CD4-positive, alpha-beta T cell treated with Interleukin-17A for 1 hour (primary cell): ENCODE measurements around the gene FCHSD2.
"Not testable (repeated sequence)": the region's sequence is repeated elsewhere in the genome, so short reads cannot be mapped to it uniquely, and the experiment has no call there.

Experiments
- DNase-seq: peaks from one replicate; pipeline ENCODE4 v3.0.0-alpha.2; 2020

FCHSD2 gene

DNA sequence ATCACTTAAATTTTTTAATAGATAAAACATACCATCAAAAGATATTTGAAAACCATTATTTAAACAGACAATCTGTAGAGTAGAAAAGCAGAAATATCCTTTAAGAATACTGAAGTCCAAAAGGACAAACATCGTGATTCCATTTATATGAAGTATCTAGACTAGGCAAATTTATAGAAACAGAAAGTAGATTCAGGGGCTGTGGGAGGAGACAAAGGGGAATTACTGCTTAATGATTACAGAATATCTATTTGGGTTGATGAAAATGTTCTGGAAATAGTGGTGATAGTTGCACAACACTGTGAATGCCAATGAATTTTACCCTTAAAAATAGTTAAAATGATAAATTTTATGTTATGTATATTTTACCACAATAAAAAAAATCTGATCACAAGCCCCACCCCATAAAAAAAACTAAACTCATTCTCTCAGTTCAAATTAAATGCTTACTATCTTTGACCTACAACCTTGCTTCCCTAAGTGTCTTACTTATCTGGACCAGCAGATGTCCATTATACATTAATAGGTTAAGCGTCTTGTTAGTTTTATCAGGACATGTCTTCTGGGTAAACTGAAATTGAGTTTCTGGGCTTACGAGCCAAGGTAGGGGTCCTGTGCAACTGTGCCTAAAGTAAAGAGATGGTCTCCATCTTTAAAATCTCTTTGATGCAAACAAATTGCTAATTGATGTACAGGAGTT lies 86.3 kb downstream of the FCHSD2 start:
- DNase-seq, result no peak

DNA sequence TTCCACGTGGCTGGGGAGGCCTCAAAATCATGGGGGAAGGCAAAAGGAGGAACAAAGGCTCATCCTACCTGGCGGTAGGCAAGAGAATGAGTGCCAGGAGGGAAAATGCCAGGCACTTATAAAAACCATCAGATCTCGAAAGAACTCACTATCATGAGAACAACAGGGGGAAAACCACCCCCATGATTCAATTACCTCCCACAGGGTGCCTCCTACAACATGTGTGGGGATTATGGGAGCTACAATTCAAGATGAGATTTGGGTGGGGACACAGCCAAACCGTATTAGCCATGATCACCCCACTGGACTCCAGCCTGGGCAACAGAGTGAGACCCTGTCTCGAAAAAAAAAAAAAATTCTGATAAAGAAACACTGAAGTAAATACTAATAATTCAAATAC lies 87.1 kb downstream of the FCHSD2 start:
- DNase-seq, result no peak

DNA sequence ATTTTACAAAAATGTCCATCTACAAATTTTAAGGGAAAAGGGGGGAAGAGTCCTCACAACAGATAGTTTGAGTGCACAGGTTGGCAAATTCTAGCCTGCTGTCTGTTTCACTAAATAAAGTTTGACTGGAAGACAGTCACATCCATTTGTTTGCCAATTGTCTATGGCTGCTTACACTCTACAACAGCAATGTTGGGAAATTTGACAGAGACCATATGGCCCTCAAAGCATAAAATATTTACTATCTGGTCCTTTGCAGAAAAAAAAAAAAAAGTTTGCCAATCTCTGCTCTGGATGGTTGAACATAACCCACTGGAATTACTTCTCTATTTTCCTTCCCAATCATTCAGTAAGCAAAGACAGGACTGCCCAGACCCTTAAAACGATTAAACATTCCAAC lies 88.2 kb downstream of the FCHSD2 start:
- no peak for DNase-seq

DNA sequence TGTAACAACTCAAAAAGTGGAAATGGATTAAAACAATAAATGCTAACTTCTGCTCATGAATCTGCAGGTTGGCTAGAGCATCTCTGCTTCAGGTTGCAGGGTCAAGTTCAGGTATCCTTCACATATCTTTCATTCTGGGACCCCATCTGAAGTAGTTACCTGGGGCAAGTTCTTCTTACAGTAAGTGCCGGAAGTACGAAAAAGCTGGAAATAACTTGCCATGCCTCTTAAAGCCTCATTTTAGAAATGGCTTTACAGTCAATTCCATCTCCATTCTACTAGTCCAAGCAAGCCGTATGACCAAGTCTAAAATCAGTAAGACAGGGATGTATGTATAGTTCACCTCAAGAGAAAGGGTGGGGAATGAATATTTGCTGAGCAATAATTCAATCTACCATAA lies 93.7 kb downstream of the FCHSD2 start:
- no peak for DNase-seq

DNA sequence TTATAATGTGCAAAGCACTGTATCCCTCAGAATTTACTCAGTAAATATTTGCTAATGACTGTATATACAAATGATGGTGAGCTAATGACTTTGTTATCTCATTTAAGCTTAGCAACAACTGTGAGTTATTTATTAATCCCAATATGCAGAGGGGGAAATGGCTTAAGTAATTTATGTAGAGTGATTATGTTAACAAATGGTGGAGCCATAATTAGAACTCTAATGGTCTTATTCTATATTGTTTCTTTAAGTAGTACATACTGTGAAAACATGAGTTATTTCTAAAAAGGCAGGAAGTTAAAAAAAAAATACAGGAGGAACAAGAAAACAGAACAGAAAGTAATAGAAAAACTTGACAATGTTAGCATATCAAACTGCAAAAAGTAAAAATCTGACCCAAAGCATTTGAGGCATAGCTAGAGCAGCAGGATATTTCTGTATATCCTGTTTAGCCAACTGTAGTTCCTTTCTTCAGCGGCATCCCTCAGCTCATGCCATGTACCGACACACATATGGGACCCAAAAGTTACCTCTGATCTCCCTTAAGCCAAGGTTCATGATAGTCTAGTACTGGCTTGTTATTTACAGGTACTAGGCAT lies 94.2 kb downstream of the FCHSD2 start:
- DNase-seq, result no peak

DNA sequence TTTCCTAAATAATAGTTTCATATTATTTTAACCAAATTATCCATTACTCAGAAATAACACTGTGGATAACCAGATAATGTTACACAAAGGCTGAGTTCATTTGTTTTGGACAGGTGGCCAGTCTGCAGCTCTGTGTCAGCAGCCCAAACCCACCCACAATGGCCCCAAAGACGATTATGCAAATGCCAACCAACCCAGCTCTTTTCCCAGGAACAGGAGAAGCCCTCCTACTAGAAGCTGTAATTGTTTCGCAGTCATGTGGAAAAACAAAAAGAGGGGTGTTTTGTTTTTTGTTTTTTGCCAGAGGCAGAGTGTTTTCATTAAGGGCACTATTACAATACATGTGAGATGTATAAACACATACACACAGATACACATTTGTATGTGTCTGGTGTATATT lies 102.1 kb downstream of the FCHSD2 start:
- DNase-seq, result no peak

DNA sequence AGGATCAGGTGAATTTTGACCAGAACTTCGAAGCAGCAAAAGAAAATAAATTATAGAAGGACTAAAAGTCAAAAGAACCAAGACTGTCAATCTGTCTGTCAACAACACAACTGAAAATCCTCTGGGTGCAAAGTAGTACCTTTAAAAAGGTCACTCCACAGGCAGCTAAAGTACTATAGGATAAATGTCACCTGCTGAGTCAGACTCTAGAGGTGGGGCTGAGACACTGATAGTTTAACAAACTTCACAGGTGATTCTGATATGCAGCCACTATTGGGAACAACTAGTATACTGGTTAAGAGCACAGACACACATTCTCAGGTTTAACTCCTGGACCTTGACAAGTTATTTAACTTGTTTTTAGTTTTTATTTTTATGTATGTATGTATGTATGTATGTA lies 107.3 kb downstream of the FCHSD2 start:
- no peak for DNase-seq

DNA sequence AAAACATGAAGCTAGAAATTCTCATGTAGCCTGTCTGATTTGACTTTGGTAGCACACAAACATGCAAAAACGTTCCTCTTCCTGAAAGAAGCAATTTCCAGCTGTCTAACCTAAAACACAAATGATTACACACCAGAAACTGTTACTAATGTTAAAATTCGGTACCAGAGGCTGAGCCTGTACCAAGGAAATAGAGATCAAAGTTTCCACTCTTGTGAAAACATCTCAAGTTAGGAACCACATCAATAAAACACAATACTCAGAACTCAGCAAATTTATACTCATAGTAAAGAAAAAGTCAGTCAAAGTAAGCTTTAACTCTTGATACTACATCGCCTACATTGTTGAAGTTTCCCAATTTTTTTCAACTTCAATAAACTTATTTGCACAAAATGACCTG lies 107.8 kb downstream of the FCHSD2 start:
- DNase-seq, result peak; percentile 46

DNA sequence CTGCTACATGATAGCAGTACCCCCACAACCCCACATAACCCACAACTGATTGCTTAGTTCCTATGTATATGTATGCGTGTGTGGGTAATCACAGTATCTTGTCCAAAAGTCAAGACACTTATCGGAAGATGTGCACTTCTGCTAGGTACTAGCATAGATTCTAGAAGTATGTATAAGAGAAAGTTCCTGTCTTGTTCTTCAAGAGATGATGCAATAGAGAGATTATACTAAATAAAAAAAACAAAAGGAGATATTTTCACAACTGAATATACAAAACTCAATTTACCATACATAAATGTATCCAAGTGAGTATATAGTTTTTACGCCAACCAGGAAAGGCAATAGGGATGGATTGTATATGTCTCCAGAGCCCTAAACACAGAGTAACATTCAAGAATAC lies 112.0 kb downstream of the FCHSD2 start:
- DNase-seq, result no peak

DNA sequence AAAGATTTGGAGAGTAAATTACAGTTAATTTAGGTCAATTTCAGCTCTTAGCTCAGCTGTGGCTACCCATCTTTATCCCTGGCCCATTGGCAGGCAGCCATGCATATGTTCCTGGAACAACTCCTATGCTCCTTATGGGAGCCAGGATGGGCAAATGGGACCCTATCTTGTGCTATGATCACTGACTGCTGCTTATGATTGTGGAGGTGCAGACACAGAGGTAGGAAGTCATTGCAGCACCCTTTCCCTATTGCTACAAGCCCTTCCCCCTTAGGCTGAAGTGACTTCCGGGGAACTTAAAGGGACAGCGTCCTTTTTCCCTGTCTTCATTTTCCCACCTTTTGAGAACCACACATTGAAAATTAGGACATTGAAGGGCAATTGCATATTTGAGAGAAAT lies 112.7 kb downstream of the FCHSD2 start:
- DNase-seq, result no peak

DNA sequence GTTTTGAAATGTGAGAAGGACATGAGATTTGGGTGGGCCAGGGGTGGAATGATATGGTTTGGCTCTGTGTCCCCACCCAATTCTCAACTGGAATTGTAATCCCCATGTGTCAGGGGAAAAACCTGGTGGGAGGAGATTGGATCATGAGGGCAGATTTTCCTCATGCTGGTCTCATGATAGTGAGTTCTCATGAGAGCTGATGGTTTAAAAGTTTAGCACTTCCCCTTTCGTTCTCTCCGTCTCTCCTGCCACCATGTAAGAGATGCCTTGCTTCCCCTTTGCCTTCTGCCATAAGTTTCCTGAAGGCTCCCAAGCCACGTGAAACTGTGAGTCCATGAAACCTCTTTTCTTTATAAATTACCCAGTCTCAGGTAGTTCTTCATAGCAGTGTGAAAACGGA lies 113.5 kb downstream of the FCHSD2 start:
- DNase-seq, result no peak

DNA sequence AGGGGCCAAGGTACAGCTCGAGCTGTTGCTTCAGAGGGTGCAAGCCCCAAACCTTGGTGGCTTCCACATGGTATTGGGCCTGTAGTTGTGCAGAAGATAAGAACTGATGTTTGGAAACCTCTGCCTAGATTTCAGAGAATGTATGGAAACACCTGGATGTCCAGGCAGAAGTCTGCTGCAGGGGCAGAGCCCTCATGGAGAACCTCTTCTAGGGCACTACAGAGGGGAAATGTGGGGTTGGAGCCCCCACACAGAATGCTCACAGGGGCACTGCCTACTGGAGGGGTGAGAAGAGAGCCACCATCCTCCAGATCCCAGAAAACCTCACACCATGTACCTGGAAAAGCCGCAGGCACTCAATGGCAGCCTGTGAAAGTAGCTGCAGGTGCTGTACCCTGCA lies 114.3 kb downstream of the FCHSD2 start:
- not testable (repeated sequence) for DNase-seq

DNA sequence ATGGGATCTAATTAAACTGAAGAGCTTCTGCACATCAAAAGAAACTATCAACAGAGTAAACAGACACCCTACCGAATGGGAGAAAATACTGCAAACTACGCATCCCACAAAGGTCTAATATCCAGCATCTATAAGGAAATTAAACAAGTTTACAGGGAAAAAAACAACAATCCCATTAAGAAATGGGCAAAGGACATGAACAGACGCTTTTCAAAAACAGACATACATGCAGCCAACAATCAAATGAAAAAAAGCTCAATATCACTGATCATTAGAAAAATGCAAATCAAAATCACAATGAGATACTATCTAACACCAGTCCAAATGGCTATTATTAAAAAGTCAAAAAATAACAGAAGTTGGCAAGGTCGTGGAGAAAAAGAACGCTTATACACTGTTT lies 117.5 kb downstream of the FCHSD2 start:
- DNase-seq, result no peak

DNA sequence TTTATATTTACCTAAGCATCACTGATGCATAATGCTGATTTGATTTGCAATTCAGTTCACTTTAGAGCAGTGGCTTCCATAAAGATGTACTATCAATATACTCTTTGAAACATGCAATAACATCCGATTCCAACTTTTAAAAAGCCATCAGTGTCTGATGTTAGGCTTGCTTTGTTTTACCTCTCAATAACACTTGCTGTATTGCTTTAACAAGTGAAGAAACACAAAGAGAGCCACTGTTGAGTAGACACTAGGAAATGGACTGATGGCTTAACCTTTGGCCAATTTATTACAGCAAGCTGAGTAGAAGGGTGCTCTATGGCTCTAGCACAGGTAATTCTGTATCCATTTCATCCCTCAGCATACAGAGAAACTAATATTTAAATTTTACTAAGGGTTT lies 122.1 kb downstream of the FCHSD2 start:
- no peak for DNase-seq

DNA sequence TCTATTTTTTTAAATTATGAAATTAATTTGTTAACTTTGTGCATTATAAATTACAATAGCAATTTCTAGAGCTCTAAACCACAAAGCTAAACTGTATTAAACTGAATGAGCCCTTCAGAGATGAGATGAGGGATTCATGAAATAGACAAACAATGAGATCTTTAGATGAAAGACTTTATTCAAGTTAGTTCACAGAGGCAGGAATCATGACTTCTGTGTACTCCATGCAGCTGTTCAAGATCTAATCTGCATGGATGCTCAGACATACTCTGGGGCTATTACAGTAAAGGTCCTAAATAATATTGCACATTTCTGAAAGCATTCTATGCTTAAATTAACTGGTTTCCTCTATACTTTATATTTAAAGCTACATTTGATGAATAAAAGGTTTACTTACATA lies 122.7 kb downstream of the FCHSD2 start:
- no peak for DNase-seq

DNA sequence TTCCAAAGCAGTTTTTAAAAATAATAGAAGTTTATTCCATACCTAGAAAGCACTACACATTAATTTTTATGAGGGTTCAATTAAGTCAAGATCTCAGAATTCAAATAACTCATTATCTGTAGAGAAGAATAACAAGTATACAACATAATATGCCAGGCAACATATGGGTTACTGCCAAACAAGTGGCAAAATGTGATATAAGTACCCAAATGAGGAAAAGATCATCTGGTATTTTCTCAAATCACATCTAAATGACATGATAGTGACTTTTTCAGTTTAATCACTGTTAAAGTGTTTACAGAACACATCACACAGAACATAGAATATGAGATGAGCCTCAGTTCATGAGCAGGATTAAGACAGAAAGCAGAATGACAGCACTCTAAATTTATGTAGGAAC lies 123.3 kb downstream of the FCHSD2 start:
- DNase-seq, result no peak

DNA sequence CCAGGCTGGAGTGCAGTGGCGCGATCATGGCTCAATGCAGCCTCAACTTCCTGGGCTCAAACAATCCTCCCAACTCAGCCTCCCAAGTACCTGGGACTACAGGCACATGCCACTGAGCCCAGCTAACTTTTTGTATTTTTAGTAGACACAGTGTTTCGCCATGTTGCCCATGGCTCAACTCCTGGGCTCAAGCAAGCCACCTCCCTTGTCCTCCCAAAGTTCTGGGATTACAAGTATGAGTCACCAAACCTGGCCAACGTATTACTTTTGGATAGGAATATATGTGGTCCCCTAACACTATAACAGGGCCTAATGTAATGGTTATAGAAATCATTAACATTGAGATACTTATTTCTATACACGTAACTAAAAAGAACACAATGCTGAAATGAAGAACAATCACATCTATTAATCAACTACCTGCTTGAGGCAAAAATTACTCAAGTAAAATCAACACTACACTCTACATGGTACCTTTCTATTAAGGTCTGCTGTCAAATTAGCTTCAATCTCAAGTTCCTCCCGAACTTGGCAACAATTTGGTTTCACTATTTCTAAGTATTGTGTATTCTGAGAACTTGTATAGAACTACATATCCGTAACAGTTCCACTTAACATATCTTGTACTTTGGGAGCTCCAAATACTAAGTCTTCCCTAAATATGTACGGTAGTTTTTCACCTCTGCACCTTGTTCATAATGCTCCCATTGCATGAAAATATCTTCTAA lies 124.9 kb downstream of the FCHSD2 start:
- DNase-seq, result no peak

DNA sequence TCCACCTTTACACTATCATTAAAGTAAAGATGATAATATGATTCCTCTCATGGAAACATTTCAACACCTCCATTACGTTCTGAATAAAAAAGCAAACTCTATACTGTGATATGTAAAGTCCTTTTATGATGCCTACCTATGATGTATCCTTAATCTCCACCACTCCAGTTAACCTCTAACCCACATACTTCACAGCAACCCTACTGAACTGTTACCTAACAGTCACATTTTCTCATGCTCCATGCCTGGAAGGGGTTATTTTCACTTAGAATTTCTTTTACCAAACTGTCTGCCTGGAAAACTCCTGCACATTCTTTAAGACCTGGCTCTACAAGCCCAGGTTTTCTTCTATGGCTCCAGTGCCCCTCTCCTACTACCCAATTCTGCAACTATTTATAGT lies 129.1 kb downstream of the FCHSD2 start:
- DNase-seq, result no peak

DNA sequence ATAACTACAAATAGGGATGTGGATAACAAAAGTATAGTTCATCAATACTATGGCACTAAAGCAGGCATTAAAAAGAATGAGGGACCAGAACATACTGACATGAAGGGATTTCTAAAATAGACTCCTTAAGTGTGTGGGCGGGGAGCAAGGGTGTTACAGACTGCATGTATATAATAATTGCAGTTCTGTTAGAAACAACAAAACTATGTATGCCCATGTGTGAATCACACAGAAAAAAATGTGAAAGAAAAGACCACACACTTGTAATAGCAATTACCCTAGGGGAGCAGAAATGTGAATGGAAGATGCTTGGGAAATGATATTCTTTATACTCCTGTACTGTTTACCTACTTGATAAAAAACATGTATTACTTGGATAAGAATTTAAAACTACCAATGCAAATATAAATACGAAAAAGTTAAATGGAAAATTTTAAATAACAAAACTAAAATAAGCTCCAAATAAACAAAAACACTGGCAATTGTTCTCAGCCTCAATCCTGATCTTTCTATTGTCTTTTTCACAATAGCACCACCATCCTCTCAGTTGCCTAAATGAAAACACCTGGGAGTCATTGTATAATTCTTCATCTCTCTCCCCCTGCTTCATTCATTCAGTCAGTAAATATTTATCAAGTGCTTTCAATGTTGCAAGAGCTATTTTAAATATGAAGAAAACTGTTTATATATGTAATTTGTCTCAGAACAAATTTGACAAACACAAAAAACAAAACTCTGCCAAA lies 129.8 kb downstream of the FCHSD2 start:
- no peak for DNase-seq

DNA sequence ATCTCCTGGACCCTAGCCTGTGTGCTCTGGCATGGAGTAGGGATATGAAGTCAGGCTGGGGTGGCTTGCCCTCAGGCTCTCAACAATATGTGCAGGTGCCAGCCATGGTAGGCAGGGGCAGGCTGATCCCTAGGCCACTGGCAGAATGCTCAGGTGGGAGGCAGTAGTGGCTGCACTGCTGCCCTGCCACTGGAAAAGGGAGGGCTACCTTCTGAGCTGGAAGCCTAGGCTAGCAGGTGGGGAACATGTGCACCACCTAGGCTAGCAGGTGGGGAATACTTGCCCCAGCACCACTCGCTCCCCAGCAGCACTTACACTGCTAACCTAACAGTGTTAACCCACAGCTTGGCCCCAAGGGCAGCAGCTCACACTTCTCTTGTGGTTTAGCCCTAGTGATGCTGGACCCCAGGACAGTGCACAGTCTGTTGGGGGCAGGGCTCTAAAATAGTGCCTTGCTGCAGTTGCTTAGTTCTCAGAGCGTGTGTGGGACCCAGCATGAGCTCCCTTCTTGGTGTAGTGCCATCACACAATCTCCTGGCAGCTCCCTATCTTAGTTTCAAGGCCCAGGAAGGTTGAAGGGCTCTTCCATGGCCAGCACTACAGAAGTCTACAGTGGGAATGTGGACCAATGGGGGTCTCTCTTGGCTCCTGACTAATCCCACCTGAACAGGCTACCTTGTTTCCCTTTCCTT lies 130.8 kb downstream of the FCHSD2 start:
- DNase-seq, result no peak

DNA sequence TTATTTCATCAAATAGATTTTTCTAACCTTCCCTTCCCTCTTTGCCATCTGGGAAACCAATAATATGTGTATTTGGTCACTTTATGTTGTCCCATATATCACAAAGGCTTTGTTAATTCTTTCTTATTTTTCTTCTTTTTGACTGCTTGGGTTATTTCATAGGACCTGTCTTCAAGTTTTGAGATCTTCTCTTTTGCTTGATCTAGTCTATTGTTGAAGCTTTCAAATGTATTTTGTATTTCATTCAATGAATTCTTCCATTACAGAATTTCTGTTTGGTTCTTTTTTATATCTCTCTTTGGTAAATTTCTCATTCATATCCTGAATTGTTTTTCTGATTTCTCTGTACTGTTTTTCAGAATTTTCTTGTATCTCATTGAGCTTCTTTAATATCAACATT lies 132.1 kb downstream of the FCHSD2 start:
- DNase-seq, result no peak

DNA sequence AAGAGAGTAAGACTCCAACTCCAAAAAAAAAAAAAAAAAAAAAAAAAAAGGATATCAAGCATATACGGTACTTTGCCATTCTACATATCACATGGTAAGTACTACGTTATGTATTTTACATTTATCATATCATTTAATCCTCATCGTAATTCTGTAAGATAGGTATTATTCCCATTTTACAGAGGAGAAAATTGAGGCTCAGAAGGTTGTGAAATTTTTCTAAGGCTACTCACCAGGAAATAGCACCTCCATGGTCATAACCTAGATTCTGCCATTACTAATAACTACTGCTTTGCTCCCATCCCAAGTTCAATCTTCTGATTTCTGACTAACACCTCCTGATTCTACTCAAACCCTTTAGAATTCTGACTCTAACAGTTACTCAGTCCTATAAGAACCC lies 138.0 kb downstream of the FCHSD2 start:
- no peak for DNase-seq

DNA sequence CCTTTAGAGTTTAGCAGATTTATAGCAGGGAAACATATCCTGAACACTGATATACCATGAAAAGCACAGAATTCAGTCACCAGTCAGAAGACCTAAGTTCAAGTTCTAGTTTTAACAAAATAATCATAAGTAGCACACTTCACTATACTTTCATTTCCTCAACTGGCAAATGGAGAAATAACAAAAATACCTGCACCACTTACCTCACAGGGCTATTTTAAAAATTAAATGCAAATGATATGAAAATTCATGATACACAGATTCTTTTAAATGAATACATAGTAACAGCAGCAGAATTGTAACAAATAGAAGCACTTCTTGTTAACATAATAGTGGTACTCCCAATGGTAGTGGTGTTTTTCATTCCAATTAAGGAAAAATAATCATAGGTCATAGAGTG lies 139.0 kb downstream of the FCHSD2 start:
- no peak for DNase-seq
